CD4-positive, alpha-beta T cell (primary cell): ENCODE results near the gene MBD3L2B. TPM values are rescaled to one million over a fixed set of nuclear protein-coding genes. Genes with fewer than 3 reads are reported as not detected.

ENCODE experiments used
- ATAC-seq: fragments of 200-7000 bp; cut with Tn5 transposase; one replicate; pipeline ENCODE4 v1.10.0; 2022; ENCODE audit warnings: mild to moderate bottlenecking; ENCODE audit not compliant: poor library complexity
- CTCF ChIA-PET: fragments of 350-600 bp; sonication (Branson Sonifier 250); formaldehyde crosslinking; loops from one replicate; lab custom pipeline; 2021; ENCODE audit warnings: antibody characterized with exemption, inconsistent platforms; lab: Charles Lee
- POLR2A ChIA-PET: fragments of 350-600 bp; sonication (Branson Sonifier 250); formaldehyde crosslinking; loops from one replicate; lab custom pipeline; 2021; ENCODE audit warnings: antibody characterized with exemption, inconsistent platforms; lab: Charles Lee
- DNase-seq, 14 experiments: peaks; one replicate each; pipeline ENCODE4 v3.0.0-alpha.2; 2013 to 2020; ENCODE audit warnings: mixed read lengths in 2 of 14
- H3K27ac ChIP-seq, 2 donors: one replicate each; pipeline versions ENCODE4 v1.5.1 to v1.7.0; 2013; ENCODE audit warnings: low read length in 2 of 2, low read depth in 1 of 2, mild to moderate bottlenecking in 1 of 2
- H3K27me3 ChIP-seq, 2 experiments: 1 replicate in 1 of 2; 2 replicates in 1 of 2; pipeline versions ENCODE4 v1.6.1 to v1.7.0; 2013; ENCODE audit warnings: low read length in 2 of 2, control low read depth in 1 of 2, mild to moderate bottlenecking in 1 of 2, moderate library complexity in 1 of 2; ENCODE audit not compliant: insufficient read depth in 2 of 2, control insufficient read depth in 1 of 2
- H3K36me3 ChIP-seq: one replicate; pipeline ENCODE4 v1.6.1; 2013; ENCODE audit warnings: low read length, control low read depth; ENCODE audit not compliant: insufficient read depth
- H3K4me1 ChIP-seq: one replicate; pipeline ENCODE4 v1.6.1; 2013; ENCODE audit warnings: low read length, control low read depth; ENCODE audit not compliant: insufficient read depth
- H3K4me3 ChIP-seq: one replicate; pipeline ENCODE4 v1.5.1; 2013; ENCODE audit warnings: mild to moderate bottlenecking, low read length, moderate library complexity
- H3K9me3 ChIP-seq, 2 experiments: 1 replicate in 1 of 2; 2 replicates in 1 of 2; pipeline versions ENCODE4 v1.6.1 to v1.7.0; 2013; ENCODE audit warnings: low read length in 2 of 2, mild to moderate bottlenecking in 2 of 2, control low read depth in 1 of 2, moderate library complexity in 1 of 2; ENCODE audit not compliant: control insufficient read depth in 1 of 2, insufficient read depth in 1 of 2
- H3K27ac Mint-ChIP-seq: one replicate; pipeline ENCODE4 v1.8.0; 2020; ENCODE audit warnings: mixed read lengths
- H3K27me3 Mint-ChIP-seq: one replicate; pipeline ENCODE4 v1.8.0; 2021; ENCODE audit warnings: mixed read lengths
- H3K36me3 Mint-ChIP-seq: one replicate; pipeline ENCODE4 v1.8.0; 2021; ENCODE audit warnings: low read depth, mixed read lengths
- H3K4me1 Mint-ChIP-seq: one replicate; pipeline ENCODE4 v1.8.0; 2021; ENCODE audit warnings: low read depth, mixed read lengths
- H3K4me3 Mint-ChIP-seq: one replicate; pipeline ENCODE4 v1.8.0; 2020; ENCODE audit warnings: mild to moderate bottlenecking, mixed read lengths
- H3K9me3 Mint-ChIP-seq: one replicate; pipeline ENCODE4 v1.8.0; 2020; ENCODE audit warnings: mixed read lengths
- CTCF ChIP-seq: fragments of 200-600 bp; IDR thresholded peaks from one replicate; pipeline ENCODE4 v1.8.0; 2022; ENCODE audit warnings: antibody characterized with exemption, mild to moderate bottlenecking
- intact Hi-C, 2 experiments: fragments of 100-400 bp; cut with DNase I in 1 of 2; cut with micrococcal nuclease in 1 of 2; formaldehyde crosslinking; loops; one replicate each; pipeline versions ENCODE4 v1.15.1 to v1.9.0; 2023 to 2025; cut with DNase I, micrococcal nuclease
- total RNA-seq, 174 experiments: library from RNA in 2 of 174; stranded (reverse) in 2 of 174; gene quantifications; one replicate each; pipeline ENCODE4 v1.2.3 and lab custom pipeline; 2021 to 2026

The MBD3L2B gene
- total RNA-seq, 2 experiments from 2014 or later, result not detected

GRCh38 chr19:6983448-6983847, 37.8 kb downstream of the MBD3L2B start:
- no peak for DNase-seq
- Histone ChIP-seq H3K4me3 (no peak overlapping the region), H3K9me3 (peaks cover 26 to 28% of the 10 kb centered on the region in 2 experiments), H3K27ac (no peak overlapping the region), H3K27me3 (no peaks in the 10 kb centered on the region), H3K4me1 (no peaks in the 10 kb centered on the region), H3K36me3 (peaks cover 32% of the 10 kb centered on the region)
- H3K27ac Mint-ChIP-seq, result no peak overlapping the region
- no peaks in the 10 kb centered on the region for H3K27me3 Mint-ChIP-seq
- H3K4me1 Mint-ChIP-seq, result no peaks in the 10 kb centered on the region
- POLR2A ChIA-PET, result no interaction called here
- no peak for ATAC-seq
- no peak overlapping the region for H3K4me3 Mint-ChIP-seq
- TF ChIP-seq CTCF, result no peak
- peaks cover 11% of the 10 kb centered on the region for H3K9me3 Mint-ChIP-seq
- CTCF ChIA-PET, result no interaction called here
- peaks cover 80% of the 10 kb centered on the region for H3K36me3 Mint-ChIP-seq
- intact Hi-C loops, result no loop called here

- TF ChIP-seq CTCF, result no peak
- ChIA-PET POLR2A (no interaction called here), CTCF (no interaction called here)
- Mint-ChIP-seq H3K9me3 (peaks cover 10% of the 10 kb centered on the region), H3K4me1 (no peaks in the 10 kb centered on the region), H3K4me3 (no peak overlapping the region), H3K27ac (no peak overlapping the region), H3K27me3 (no peaks in the 10 kb centered on the region), H3K36me3 (peaks cover 71% of the 10 kb centered on the region)
- Histone ChIP-seq H3K4me3 (no peak overlapping the region), H3K36me3 (peaks cover 12% of the 10 kb centered on the region), H3K27me3 (no peaks in the 10 kb centered on the region), H3K9me3 (peaks cover 16 to 30% of the 10 kb centered on the region in 2 experiments), H3K27ac (no peak overlapping the region), H3K4me1 (no peaks in the 10 kb centered on the region)
- ATAC-seq, result no peak
- intact Hi-C loops, result no loop called here
- no peak for DNase-seq
Measured at GRCh38 chr19:6979399-6979798, 41.8 kb downstream of the MBD3L2B start.

GRCh38 chr19:6976197-6976596, 45.0 kb downstream of the MBD3L2B start:
- Histone ChIP-seq H3K4me3 (no peak overlapping the region), H3K9me3 (peaks cover 16 to 18% of the 10 kb centered on the region in 2 experiments), H3K27ac (no peak overlapping the region), H3K27me3 (no peaks in the 10 kb centered on the region), H3K36me3 (peaks cover 8% of the 10 kb centered on the region), H3K4me1 (no peaks in the 10 kb centered on the region)
- H3K27me3 Mint-ChIP-seq, result no peaks in the 10 kb centered on the region
- H3K27ac Mint-ChIP-seq, result no peak overlapping the region
- no peaks in the 10 kb centered on the region for H3K9me3 Mint-ChIP-seq
- TF ChIP-seq CTCF, result no peak
- no peaks in the 10 kb centered on the region for H3K4me1 Mint-ChIP-seq
- intact Hi-C loops, result no loop called here
- no peak for ATAC-seq
- CTCF ChIA-PET, result no interaction called here
- no peak overlapping the region for H3K4me3 Mint-ChIP-seq
- POLR2A ChIA-PET, result no interaction called here
- no peak for DNase-seq
- H3K36me3 Mint-ChIP-seq, result peaks cover 59% of the 10 kb centered on the region
